ENCODE results near the gene GNAS. TPM values are rescaled to one million over a fixed set of nuclear protein-coding genes. Genes with fewer than 3 reads are reported as not detected.
A peak's percentile ranks its signal among the peaks of the same experiment; 100 is the strongest.

The GNAS gene
- total RNA-seq, 1 donor from 2014 or later = 1,425 TPM

DNA sequence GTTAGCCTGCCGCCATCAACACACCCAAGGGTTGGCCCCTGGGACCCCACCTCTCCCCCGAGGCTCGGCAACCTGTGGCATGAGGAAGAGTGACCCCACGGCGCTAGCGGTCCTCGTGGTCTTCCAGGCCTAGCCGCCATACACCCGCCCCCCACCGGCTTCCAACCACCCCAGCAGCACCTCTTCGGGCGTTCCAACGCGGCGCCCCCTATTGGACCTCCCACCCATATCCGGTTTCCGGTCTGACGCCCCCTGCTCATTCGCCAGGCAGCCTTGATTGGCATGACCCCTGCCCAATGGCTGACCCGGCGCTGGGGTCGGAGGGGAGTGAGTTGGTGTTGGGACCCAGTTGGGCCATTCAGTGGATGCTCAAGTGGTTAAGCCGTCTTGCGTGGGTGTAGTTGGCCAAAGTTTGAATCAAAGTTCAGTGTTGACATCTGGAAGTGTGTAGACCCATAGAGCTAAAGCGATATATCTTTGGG is 1.8 kb upstream of the GNAS start, which contains the start of gene GNAS-AS1:
Gene GNAS-AS1, minus strand, starts transcription at position 210 of the 482 bp plus-strand sequence.
- Mint-ChIP-seq H3K27me3 (ENCODE audit: low read depth) (peaks cover 94% of the 10 kb centered on the region), H3K4me3 (peak within 1 kb of the TSS; percentile 95), H3K4me1 (peaks cover 29% of the 10 kb centered on the region), H3K36me3 (ENCODE audit: low read depth) (peaks cover 6% of the 10 kb centered on the region), H3K9me3 (no peaks in the 10 kb centered on the region), H3K27ac (ENCODE audit: unreplicated experiment) (no peak within 1 kb of the TSS)
- TF ChIP-seq, protein P1, sequence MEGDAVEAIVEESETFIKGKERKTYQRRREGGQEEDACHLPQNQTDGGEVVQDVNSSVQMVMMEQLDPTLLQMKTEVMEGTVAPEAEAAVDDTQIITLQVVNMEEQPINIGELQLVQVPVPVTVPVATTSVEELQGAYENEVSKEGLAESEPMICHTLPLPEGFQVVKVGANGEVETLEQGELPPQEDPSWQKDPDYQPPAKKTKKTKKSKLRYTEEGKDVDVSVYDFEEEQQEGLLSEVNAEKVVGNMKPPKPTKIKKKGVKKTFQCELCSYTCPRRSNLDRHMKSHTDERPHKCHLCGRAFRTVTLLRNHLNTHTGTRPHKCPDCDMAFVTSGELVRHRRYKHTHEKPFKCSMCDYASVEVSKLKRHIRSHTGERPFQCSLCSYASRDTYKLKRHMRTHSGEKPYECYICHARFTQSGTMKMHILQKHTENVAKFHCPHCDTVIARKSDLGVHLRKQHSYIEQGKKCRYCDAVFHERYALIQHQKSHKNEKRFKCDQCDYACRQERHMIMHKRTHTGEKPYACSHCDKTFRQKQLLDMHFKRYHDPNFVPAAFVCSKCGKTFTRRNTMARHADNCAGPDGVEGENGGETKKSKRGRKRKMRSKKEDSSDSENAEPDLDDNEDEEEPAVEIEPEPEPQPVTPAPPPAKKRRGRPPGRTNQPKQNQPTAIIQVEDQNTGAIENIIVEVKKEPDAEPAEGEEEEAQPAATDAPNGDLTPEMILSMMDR (conservative IDR thresholded peaks at IDR 0.05) = peak; percentile 15
- DNase-seq (ENCODE audit: low read depth, low spot score) = peak; percentile 81

DNA sequence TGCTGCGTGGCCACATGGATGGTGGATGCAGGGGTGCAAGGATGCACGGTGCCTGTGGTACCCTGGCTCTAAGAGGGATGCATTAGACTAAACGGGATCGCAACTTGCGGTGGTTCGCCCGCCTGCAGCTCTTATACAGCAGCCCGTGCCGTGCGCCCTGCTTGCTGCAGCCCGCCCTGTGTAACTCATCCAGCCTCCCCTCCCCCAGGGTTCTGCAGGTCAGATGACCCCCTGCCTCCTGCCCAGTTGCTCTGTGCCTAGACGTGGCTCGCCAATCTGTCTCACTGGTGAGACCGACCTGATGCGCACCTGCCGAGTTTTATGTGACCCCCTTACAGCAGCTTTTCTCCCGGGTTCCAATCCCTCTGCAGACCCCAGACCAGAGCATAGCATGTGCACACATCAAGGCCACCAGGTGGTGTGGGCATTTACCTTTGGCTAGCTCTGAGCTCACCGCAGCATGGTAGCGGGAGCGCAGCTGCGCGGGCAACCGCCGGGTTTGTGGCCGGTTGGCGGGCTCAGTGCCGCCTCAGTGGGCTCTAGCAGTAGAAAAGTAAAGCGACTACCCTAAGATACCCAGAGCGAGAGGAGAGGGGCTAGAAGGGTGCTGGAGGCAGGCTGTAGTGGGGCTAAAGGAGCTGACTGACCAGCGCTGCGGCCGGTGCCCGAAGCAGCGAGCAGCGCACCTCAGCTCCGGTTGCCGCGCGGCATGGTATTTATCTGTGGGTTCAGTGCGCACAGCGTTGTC is 1.1 kb upstream of the GNAS start:
- Mint-ChIP-seq H3K27ac (ENCODE audit: unreplicated experiment) (no peak overlapping the region), H3K4me3 (peak overlapping the region; percentile 95), H3K36me3 (ENCODE audit: low read depth) (peaks cover 6% of the 10 kb centered on the region), H3K4me1 (peaks cover 29% of the 10 kb centered on the region), H3K27me3 (ENCODE audit: low read depth) (peaks cover 94% of the 10 kb centered on the region), H3K9me3 (no peaks in the 10 kb centered on the region)
- TF ChIP-seq, protein P1 (conservative IDR thresholded peaks at IDR 0.05) = no peak
- no peak for DNase-seq (ENCODE audit: low read depth, low spot score)

DNA sequence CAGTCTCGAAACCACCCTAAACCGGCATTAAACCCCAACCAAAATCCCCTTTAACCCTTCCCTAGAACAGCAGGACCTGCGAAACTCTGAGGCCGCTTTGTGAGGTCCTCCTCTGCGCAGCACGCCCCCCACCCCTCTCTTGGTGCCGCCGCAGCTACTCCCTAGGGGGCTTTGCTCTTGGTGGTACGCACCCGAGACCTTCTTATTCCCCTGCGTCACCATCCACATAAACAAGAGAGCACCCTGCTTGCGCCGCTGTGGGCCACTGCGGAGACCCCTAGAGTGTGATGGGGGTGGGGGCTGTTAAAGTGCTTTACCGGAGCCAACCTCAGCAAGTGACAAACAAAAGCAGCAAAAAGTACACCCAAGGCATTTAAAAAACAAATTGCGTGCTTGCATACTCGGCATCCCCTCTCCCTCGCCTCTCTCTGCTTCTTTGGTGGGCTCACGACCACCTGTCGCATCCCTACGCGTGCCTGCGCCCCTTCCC is 502 bp upstream of the GNAS start:
- Mint-ChIP-seq H3K9me3 (no peaks in the 10 kb centered on the region), H3K4me1 (peaks cover 29% of the 10 kb centered on the region), H3K36me3 (ENCODE audit: low read depth) (peaks cover 6% of the 10 kb centered on the region), H3K27me3 (ENCODE audit: low read depth) (peaks cover 94% of the 10 kb centered on the region), H3K4me3 (peak overlapping the region; percentile 95), H3K27ac (ENCODE audit: unreplicated experiment) (no peak overlapping the region)
- no peak for DNase-seq (ENCODE audit: low read depth, low spot score)
- TF ChIP-seq, protein P1 (conservative IDR thresholded peaks at IDR 0.05) = no peak

DNA sequence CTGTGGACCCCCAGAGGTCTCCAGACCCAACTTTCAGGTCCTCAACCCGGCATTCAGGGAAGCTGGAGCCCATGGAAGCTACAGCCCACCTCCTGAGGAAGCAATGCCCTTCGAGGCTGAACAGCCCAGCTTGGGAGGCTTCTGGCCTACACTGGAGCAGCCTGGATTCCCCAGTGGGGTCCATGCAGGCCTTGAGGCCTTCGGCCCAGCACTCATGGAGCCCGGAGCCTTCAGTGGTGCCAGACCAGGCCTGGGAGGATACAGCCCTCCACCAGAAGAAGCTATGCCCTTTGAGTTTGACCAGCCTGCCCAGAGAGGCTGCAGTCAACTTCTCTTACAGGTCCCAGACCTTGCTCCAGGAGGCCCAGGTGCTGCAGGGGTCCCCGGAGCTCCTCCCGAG is 950 bp downstream of the GNAS start:
- Mint-ChIP-seq H3K9me3 (no peaks in the 10 kb centered on the region), H3K27me3 (ENCODE audit: low read depth) (peaks cover 94% of the 10 kb centered on the region), H3K27ac (ENCODE audit: unreplicated experiment) (no peak overlapping the region), H3K4me3 (no peak overlapping the region), H3K4me1 (peaks cover 29% of the 10 kb centered on the region), H3K36me3 (ENCODE audit: low read depth) (peaks cover 6% of the 10 kb centered on the region)
- DNase-seq (ENCODE audit: low read depth, low spot score) = no peak
- TF ChIP-seq, protein P1 (conservative IDR thresholded peaks at IDR 0.05) = no peak

DNA sequence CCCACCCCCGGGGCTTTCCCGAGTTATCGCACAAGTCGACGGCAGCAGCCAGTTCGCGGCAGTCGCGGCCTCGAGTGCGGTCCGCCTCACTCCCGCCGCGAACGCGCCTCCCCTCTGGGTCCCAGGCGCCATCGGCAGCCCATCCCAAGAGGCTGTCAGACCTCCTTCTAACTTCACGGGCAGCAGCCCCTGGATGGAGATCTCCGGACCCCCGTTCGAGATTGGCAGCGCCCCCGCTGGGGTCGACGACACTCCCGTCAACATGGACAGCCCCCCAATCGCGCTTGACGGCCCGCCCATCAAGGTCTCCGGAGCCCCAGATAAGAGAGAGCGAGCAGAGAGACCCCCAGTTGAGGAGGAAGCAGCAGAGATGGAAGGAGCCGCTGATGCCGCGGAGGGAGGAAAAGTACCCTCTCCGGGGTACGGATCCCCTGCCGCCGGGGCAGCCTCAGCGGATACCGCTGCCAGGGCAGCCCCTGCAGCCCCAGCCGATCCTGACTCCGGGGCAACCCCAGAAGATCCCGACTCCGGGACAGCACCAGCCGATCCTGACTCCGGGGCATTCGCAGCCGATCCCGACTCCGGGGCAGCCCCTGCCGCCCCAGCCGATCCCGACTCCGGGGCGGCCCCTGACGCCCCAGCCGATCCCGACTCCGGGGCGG is 1.6 kb downstream of the GNAS start:
- Mint-ChIP-seq H3K27ac (ENCODE audit: unreplicated experiment) (no peak overlapping the region), H3K4me3 (no peak overlapping the region), H3K27me3 (ENCODE audit: low read depth) (peaks cover 96% of the 10 kb centered on the region), H3K36me3 (ENCODE audit: low read depth) (peaks cover 6% of the 10 kb centered on the region), H3K9me3 (no peaks in the 10 kb centered on the region), H3K4me1 (peaks cover 28% of the 10 kb centered on the region)
- TF ChIP-seq, protein P1 (conservative IDR thresholded peaks at IDR 0.05) = no peak
- no peak for DNase-seq (ENCODE audit: low read depth, low spot score)

Measured in neural crest cell (in vitro differentiated cells).